Neural progenitor cell (in vitro differentiated cells): ENCODE results near the gene MT1M. TPM values are rescaled to one million over a fixed set of nuclear protein-coding genes. Genes with fewer than 3 reads are reported as not detected.

Experiments used
- DNase-seq: peaks from one replicate; pipeline ENCODE4 v3.0.0-alpha.2; 2016; ENCODE audit warnings: low spot score
- H2AFZ ChIP-seq: fragments of 200-600 bp; sonication (generic); replicated peaks from 2 replicates; pipeline ENCODE4 v1.6.1; 2016; ENCODE audit warnings: antibody characterized with exemption
- H3F3A ChIP-seq: fragments of 200-600 bp; sonication (generic); 2 replicates; pipeline ENCODE4 v1.6.1; 2016; ENCODE audit warnings: antibody characterized with exemption, low read depth
- H3K27ac ChIP-seq: fragments of 200-600 bp; sonication (generic); 2 replicates; pipeline ENCODE4 v1.5.1; 2016; ENCODE audit warnings: mild to moderate bottlenecking
- H3K27me3 ChIP-seq: fragments of 200-600 bp; sonication (generic); 2 replicates; pipeline ENCODE4 v1.6.1; 2016; ENCODE audit warnings: mild to moderate bottlenecking, moderate library complexity
- H3K36me3 ChIP-seq: fragments of 200-600 bp; sonication (generic); 2 replicates; pipeline ENCODE4 v1.5.1; 2016
- H3K4me1 ChIP-seq: fragments of 200-600 bp; sonication (generic); 2 replicates; pipeline ENCODE4 v1.6.1; 2016; ENCODE audit warnings: mixed run types
- H3K4me2 ChIP-seq: fragments of 200-600 bp; sonication (generic); 2 replicates; pipeline ENCODE4 v1.6.1; 2016
- H3K4me3 ChIP-seq: fragments of 200-600 bp; sonication (generic); 2 replicates; pipeline ENCODE4 v1.5.1; 2016
- H3K79me2 ChIP-seq: fragments of 200-600 bp; sonication (generic); 2 replicates; pipeline ENCODE4 v1.6.1; 2016; ENCODE audit warnings: low read depth
- H3K9ac ChIP-seq: fragments of 200-600 bp; sonication (generic); 2 replicates; pipeline ENCODE4 v1.6.1; 2016
- H3K9me3 ChIP-seq: fragments of 200-600 bp; sonication (generic); 2 replicates; pipeline ENCODE4 v1.5.1; 2016; ENCODE audit warnings: low read depth
- H4K20me1 ChIP-seq: fragments of 200-600 bp; sonication (generic); 2 replicates; pipeline ENCODE4 v1.6.1; 2016; ENCODE audit warnings: low read depth
- H3K27ac Mint-ChIP-seq: 3 replicates; pipeline ENCODE4 v1.8.0; 2021; ENCODE audit warnings: mixed read lengths
- H3K27me3 Mint-ChIP-seq: 2 replicates; pipeline ENCODE4 v1.8.0; 2022; ENCODE audit warnings: low read depth, mild to moderate bottlenecking, inconsistent platforms, moderate library complexity, mixed read lengths; ENCODE audit not compliant: insufficient read depth
- H3K36me3 Mint-ChIP-seq: 3 replicates; pipeline ENCODE4 v1.8.0; 2021; ENCODE audit warnings: mixed read lengths
- H3K4me1 Mint-ChIP-seq: 3 replicates; pipeline ENCODE4 v1.8.0; 2021; ENCODE audit warnings: mixed read lengths
- H3K4me3 Mint-ChIP-seq: 3 replicates; pipeline ENCODE4 v1.8.0; 2021; ENCODE audit warnings: mild to moderate bottlenecking, moderate library complexity, mixed read lengths
- H3K9me3 Mint-ChIP-seq: 3 replicates; pipeline ENCODE4 v1.8.0; 2020; ENCODE audit warnings: mixed read lengths
- CTCF ChIP-seq: fragments of 200-600 bp; sonication (generic); IDR thresholded peaks from 2 replicates; pipeline ENCODE4 v1.5.1; 2017; ENCODE audit warnings: antibody characterized with exemption, mild to moderate bottlenecking
- EZH2 ChIP-seq: fragments of 200-600 bp; sonication (generic); IDR thresholded peaks from 2 replicates; pipeline ENCODE4 v1.6.1; 2017; ENCODE audit warnings: antibody characterized with exemption, mild to moderate bottlenecking, moderate library complexity
- EZH2phosphoT487 ChIP-seq: fragments of 200-600 bp; sonication (generic); IDR thresholded peaks from 2 replicates; pipeline ENCODE4 v1.6.1; 2017; ENCODE audit warnings: antibody characterized with exemption
- total RNA-seq: library from RNA; depleted of rRNA; stranded (reverse); fragments of >200 nt; gene quantifications from 2 replicates; pipeline ENCODE4 v1.2.3, GENCODE V29; 2015; ENCODE audit warnings: low replicate concordance

The MT1M gene
- total RNA-seq, 1 donor from 2014 or later, result not detected

GRCh38 chr16:56593573-56594291, 38.7 kb upstream of the MT1M start:
- TF ChIP-seq CTCF (no peak), EZH2 (no peak), EZH2phosphoT487 (no peak)
- DNase-seq, result no peak
- H3K27me3 ChIP-seq, result peaks cover 75% of the 10 kb centered on the region
- H3K9ac ChIP-seq, result no peak overlapping the region
- Mint-ChIP-seq H3K4me1 (peaks cover 4% of the 10 kb centered on the region), H3K27me3 (peaks cover 28% of the 10 kb centered on the region), H3K27ac (no peak overlapping the region), H3K9me3 (peaks cover under 1% of the 10 kb centered on the region), H3K4me3 (no peak overlapping the region), H3K36me3 (peaks cover 2% of the 10 kb centered on the region)
- H3K79me2 ChIP-seq, result no peaks in the 10 kb centered on the region
- H3K27ac ChIP-seq, result no peak overlapping the region
- peaks cover 11% of the 10 kb centered on the region for H4K20me1 ChIP-seq
- peaks cover 3% of the 10 kb centered on the region for H3K4me1 ChIP-seq
- no peaks in the 10 kb centered on the region for H3F3A ChIP-seq
- no peak overlapping the region for H3K4me2 ChIP-seq
- no peak overlapping the region for H3K4me3 ChIP-seq
- no peaks in the 10 kb centered on the region for H3K36me3 ChIP-seq
- no peak overlapping the region for H2AFZ ChIP-seq
- no peaks in the 10 kb centered on the region for H3K9me3 ChIP-seq

GRCh38 chr16:56594292-56594619, 38.2 kb upstream of the MT1M start:
- H3K4me3 Mint-ChIP-seq, result no peak overlapping the region
- peaks cover 3% of the 10 kb centered on the region for H3K4me1 ChIP-seq
- no peaks in the 10 kb centered on the region for H3K9me3 Mint-ChIP-seq
- no peaks in the 10 kb centered on the region for H3K36me3 Mint-ChIP-seq
- H3K4me3 ChIP-seq, result no peak overlapping the region
- DNase-seq, result no peak
- peaks cover 11% of the 10 kb centered on the region for H4K20me1 ChIP-seq
- H3K27me3 ChIP-seq, result peaks cover 70% of the 10 kb centered on the region
- H3K4me1 Mint-ChIP-seq, result peaks cover 2% of the 10 kb centered on the region
- peaks cover 25% of the 10 kb centered on the region for H3K27me3 Mint-ChIP-seq
- no peak for TF ChIP-seq CTCF
- TF ChIP-seq EZH2, result no peak
- TF ChIP-seq EZH2phosphoT487, result no peak
- H2AFZ ChIP-seq, result no peak overlapping the region
- H3K27ac ChIP-seq, result no peak overlapping the region
- H3K27ac Mint-ChIP-seq, result no peak overlapping the region
- H3K79me2 ChIP-seq, result no peaks in the 10 kb centered on the region
- H3F3A ChIP-seq, result no peaks in the 10 kb centered on the region
- no peak overlapping the region for H3K9ac ChIP-seq
- H3K36me3 ChIP-seq, result no peaks in the 10 kb centered on the region
- H3K4me2 ChIP-seq, result no peak overlapping the region
- H3K9me3 ChIP-seq, result no peaks in the 10 kb centered on the region

- Mint-ChIP-seq H3K4me1 (peaks cover 3% of the 10 kb centered on the region), H3K9me3 (no peaks in the 10 kb centered on the region), H3K36me3 (no peaks in the 10 kb centered on the region), H3K27me3 (peaks cover 4% of the 10 kb centered on the region), H3K4me3 (no peak overlapping the region), H3K27ac (no peak overlapping the region)
- H3K9ac ChIP-seq, result no peak overlapping the region
- H3K4me3 ChIP-seq, result no peak overlapping the region
- H3K27ac ChIP-seq, result no peak overlapping the region
- H3K4me1 ChIP-seq, result no peaks in the 10 kb centered on the region
- H3F3A ChIP-seq, result peaks cover 4% of the 10 kb centered on the region
- no peaks in the 10 kb centered on the region for H3K9me3 ChIP-seq
- H3K36me3 ChIP-seq, result no peaks in the 10 kb centered on the region
- peaks cover 3% of the 10 kb centered on the region for H4K20me1 ChIP-seq
- DNase-seq, result peak; percentile 61
- no peaks in the 10 kb centered on the region for H3K79me2 ChIP-seq
- H2AFZ ChIP-seq, result no peak overlapping the region
- peaks cover 59% of the 10 kb centered on the region for H3K27me3 ChIP-seq
- no peak overlapping the region for H3K4me2 ChIP-seq
- TF ChIP-seq EZH2phosphoT487 (no peak), CTCF (peak; percentile 76)
Observed at GRCh38 chr16:56600398-56600999, 32.0 kb upstream of the MT1M start.
